22Rv1 (cell line): ENCODE measurements around the gene RASA3.
"Not testable (repeated sequence)": the region's sequence is repeated elsewhere in the genome, so short reads cannot be mapped to it uniquely, and the experiment has no call there.

Source experiments
- H3K27ac ChIP-seq: fragments of 450-650 bp; 2 replicates; pipeline ENCODE4 v1.5.1; 2017
- ZFX ChIP-seq: fragments of 450-650 bp; IDR thresholded peaks from 2 replicates; pipeline ENCODE4 v1.6.1; 2017; ENCODE audit warnings: antibody characterized with exemption, borderline replicate concordance
- TF ChIP-seq, protein P1 (sequence below): fragments of 450-650 bp; IDR thresholded peaks from 2 replicates; pipeline ENCODE4 v1.5.1; 2017; ENCODE audit warnings: mild to moderate bottlenecking

RASA3 gene

DNA sequence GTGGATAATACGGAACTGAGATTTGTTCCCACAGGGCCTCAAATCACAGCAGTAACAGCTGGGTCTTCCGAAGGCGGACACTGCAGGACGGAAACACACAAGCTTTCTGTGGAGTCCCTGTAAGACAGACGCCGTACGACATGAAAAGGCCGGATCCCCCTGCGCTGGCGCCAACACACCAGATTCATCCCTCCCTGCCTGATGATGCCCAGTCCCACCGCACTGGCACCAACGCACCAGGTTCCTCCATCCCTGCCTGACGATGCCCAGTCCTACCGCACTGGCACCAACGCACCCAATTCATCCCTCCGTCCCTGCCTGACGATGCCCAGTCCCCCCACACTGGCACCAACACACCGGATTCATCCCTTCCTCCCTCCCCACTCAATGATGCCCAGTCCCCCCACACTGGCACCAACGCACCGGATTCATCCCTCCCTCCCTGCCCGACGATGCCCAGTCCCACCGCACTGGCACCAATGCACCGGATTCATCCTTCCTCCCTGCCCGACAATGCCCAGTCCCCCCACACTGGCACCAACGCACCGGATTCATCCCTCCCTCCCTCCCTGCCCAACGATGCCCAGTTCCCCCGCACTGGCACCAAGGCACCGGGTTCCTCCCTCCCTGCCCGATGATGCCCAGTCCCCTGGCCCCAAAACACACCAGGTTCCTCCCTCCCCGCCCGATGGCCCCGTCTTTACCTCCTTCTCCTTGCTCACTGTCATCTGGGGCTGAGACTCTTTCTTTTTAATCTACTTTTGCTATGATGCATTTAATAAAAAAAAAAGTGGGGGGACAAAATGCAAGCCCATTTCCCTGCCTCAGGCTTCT lies 55.1 kb downstream of the RASA3 start:
- H3K27ac ChIP-seq = no peak overlapping the region
- no peak for TF ChIP-seq ZFX
- TF ChIP-seq, protein P1, sequence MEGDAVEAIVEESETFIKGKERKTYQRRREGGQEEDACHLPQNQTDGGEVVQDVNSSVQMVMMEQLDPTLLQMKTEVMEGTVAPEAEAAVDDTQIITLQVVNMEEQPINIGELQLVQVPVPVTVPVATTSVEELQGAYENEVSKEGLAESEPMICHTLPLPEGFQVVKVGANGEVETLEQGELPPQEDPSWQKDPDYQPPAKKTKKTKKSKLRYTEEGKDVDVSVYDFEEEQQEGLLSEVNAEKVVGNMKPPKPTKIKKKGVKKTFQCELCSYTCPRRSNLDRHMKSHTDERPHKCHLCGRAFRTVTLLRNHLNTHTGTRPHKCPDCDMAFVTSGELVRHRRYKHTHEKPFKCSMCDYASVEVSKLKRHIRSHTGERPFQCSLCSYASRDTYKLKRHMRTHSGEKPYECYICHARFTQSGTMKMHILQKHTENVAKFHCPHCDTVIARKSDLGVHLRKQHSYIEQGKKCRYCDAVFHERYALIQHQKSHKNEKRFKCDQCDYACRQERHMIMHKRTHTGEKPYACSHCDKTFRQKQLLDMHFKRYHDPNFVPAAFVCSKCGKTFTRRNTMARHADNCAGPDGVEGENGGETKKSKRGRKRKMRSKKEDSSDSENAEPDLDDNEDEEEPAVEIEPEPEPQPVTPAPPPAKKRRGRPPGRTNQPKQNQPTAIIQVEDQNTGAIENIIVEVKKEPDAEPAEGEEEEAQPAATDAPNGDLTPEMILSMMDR = no peak

DNA sequence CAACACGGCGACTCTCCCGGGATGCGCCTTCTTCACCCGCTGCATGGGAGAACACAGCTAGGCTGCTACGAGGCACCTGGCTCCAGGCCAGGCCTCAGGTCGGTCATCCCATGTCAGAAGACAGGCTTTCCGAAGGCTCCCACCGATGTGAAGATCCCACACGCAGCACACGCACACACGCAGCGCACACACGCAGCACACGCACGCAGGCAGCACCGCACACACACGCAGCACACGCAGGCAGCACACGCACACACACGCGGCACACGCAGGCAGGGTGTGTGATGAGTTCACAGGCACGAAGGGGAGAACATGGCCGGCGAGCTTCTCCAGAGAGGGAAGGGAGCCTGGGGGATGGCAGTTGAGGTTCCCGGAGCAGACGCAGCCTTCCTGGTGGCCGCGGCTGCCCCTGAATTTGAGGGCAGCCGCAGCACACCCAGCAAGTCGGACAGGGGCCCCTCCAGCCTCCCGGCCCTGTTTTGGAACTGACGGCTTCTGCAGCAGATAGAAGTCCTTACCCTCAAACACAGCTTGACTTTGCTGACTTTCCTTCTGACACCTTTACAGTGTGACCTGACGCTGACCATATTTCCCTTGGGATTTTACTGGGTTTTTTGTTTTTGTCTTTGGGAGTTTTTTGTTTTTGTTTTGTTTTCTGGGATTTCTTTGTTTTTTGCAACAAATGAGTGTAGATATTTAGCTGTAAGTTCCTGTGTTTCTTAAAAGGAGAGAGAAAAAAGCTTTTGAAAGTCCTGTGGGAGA lies 55.9 kb downstream of the RASA3 start:
- TF ChIP-seq, protein P1 = no peak
- TF ChIP-seq ZFX = no peak
- no peak overlapping the region for H3K27ac ChIP-seq

DNA sequence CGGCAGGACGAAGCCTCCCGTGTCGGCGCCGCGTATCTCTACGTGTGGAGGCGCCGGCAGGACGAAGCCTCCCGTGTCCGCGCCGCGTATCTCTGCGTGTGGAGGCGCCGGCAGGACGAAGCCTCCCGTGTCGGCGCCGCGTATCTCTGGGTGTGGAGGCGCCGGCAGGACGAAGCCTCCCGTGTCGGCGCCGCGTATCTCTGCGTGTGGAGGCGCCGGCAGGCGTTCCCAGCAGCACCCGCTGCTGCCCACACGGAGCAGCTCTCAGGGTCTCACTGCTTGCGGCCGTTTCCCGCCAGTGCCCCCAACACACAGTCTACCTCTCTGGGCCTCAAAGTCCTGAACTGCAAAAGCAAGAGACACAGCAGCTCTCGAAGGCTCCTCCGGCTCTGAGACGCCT lies 56.6 kb downstream of the RASA3 start:
- H3K27ac ChIP-seq = not testable (repeated sequence)

DNA sequence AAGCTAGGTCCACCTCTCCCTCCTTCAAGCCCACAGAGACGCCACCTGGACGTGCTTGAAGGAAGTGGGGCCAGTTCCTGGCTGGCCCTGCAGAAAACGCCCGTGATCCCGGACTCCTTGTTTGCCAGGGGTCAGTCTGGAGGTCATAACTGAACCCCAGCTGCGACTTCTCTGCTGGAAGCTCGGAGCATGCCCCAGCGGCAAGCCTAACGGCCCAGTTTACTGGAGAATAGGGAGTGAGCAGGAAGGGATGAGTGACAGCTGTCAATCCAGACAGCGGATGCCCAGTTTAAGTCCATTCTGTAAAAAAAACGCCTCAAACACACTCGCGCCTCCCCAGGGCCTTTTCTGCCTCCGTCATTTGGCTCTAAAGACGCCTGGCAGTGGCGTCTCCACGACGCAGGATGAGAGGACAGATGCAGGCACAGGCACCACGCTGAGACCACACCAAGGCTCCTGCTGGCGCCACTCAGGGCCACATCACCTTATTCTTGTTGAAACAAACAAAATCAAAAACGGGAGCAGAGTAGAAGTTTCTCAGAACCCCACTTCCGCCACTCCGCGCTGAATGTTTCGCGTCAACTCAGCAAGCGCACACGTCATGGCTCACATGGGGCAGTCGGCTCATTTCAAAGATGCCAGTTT lies 57.6 kb downstream of the RASA3 start:
- no peak overlapping the region for H3K27ac ChIP-seq
- no peak for TF ChIP-seq ZFX
- TF ChIP-seq, protein P1 = no peak

DNA sequence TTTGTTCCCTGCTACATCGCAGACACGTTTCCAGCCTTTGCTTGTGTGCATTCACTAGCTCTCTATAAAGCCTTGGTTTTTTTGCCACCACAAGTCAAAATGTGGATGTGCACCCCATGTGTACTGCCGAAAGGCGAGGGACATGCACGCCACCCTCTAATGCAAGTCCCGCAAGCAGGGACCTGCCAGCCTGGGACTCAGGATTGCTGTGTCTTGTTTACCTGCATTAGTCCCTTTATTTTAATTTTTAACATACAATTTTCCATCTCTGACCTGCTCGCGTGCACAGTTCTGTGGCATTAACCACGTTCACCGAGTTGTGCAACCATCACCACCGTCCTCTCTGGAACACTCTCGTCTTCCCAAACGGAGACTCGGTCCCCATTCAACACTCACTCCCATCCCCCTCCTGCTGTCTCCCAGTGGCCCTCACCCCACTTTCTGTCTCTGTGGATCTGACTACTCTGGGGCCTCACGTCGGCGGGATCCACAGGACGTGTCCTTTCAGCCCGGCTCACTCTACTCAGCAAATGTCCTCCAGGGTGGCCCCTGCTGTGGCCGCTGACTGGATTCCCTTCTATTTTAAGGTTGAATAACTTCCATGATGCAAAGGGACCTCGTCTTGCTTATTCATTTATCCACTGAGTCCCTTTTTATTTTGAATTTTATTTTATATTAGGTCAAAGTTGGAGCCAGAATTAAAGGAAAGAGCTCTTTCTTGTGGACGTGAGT lies 58.4 kb downstream of the RASA3 start:
- H3K27ac ChIP-seq = no peak overlapping the region
- TF ChIP-seq, protein P1 = no peak
- no peak for TF ChIP-seq ZFX

DNA sequence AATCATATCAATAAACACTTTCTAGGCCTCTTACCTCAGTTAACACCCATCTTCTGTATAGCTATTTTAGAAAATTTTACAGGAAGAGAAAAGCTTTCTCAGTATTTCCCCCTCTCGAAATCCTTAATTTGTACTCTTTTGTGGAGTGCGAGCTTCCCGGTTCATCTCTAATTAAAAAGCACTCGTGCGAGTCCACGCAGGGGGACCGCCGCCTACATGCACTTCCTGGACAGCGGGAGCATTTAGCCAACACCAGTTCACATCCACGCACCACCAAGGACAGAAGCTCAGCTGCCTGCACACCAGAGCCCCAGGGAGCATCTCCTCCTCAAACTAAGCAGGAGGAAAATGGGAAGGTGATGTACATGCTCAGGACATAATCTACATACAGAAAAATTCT lies 60.0 kb downstream of the RASA3 start:
- no peak overlapping the region for H3K27ac ChIP-seq
- TF ChIP-seq, protein P1 = no peak

DNA sequence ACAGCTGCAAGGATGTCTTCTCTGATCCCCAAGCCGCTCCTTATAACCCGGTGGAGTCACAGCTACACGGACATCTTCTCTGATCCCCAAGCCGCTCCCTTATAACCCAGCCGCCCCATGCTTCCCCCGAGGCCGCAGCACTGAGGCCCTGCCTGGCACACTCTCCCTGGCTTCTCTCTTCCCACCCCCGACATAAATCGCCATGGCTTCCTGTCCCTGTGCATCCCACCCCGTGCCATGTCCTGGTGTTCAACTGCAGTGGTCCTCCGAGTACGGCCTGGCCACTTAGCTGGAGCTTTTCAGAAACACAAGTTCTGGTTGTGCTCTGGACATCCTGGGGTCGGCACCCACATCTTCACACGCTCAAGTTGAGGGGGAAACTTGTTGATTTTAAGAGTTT lies 60.4 kb downstream of the RASA3 start:
- no peak overlapping the region for H3K27ac ChIP-seq
- no peak for TF ChIP-seq ZFX
- TF ChIP-seq, protein P1 = no peak
